ENCODE results near the gene F2RL3.
"Not testable (repeated sequence)": the region's sequence is repeated elsewhere in the genome, so short reads cannot be mapped to it uniquely, and the experiment has no call there.

F2RL3 gene

DNA sequence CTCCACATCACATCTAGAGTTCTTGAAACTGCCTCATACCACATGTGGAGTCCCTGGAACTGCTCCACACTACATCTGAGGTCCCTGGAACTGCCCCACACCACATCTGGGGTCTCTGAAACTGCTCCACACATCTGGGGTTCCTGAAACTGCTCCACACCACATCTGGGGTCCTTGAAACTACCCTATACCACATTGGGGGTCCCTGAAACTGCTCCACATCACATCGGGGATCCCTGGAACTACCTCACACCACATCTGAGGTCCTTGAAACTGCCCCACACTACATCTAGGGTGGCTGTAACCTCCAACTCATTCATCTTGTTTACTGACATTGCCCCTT lies 33.8 kb downstream of the F2RL3 start:
- no peak for DNase-seq (ENCODE audit: low read depth)

DNA sequence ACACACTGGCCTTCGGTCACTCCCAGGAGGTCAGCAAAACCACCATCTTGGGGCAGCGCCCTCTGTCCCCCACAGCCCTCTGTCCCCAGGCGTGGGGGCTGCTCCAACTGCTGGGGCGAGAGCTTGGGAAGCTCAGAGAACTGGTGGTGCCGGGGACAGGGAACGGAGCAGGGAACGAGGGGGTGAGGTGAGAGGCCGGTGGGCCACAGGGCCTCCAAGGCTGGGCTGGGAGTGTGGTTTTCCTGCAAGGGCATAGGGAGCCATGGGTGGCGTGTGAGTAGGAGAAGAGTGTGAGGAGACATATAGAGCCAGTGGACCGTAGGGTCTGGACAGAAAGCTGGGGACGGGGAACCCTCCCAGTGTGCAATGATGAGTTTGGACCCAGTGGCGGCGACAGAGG lies 34.1 kb downstream of the F2RL3 start:
- no peak for DNase-seq (ENCODE audit: low read depth)

DNA sequence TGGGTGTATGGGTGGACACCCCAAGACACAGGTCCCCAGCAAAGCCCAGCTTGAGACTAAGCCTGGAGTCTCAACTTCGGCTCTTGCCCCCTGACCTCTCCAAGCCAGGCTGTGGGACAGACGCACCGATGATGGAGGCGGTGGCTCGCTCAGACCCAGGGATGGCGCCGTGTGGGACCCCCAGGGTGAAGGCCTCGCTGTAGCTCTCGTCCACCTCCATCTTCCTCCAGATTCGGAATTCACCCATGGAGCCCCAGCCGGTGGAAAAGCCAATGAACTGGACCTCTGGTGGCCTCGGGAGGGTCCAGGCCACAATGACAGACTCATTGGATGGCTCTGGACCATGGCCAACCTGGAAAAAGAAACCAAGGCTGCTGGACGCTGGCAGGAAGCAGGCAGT lies 39.1 kb downstream of the F2RL3 start:
- DNase-seq (ENCODE audit: low read depth), result no peak

- no peak for DNase-seq (ENCODE audit: low read depth)
Measured at GRCh38 chr19:16928351-16928750, 39.6 kb downstream of the F2RL3 start.

DNA sequence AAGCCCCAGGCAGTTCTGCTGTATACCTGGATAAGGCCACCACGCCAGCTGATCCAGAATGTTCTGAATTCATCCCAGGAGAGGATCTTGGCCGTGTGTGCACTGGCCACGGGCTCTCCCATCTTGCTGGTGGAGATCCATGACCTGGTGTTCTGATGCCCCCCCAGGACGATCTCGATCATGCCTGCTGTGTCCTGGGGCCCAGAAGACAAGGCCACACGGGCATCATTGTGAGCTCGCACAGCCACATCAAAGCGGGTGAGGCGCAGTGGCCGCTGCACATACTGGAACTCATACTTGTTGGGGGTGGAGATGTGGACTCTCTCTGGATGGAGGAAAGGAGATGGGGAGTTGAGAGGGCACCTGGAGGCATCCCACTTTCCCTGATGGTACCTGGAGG lies 40.1 kb downstream of the F2RL3 start:
- DNase-seq (ENCODE audit: low read depth), result no peak

- DNase-seq (ENCODE audit: low read depth), result no peak
Measured at GRCh38 chr19:16930753-16931152, 42.0 kb downstream of the F2RL3 start.

- DNase-seq (ENCODE audit: low read depth), result no peak
Measured at GRCh38 chr19:16931306-16931705, 42.5 kb downstream of the F2RL3 start.

DNA sequence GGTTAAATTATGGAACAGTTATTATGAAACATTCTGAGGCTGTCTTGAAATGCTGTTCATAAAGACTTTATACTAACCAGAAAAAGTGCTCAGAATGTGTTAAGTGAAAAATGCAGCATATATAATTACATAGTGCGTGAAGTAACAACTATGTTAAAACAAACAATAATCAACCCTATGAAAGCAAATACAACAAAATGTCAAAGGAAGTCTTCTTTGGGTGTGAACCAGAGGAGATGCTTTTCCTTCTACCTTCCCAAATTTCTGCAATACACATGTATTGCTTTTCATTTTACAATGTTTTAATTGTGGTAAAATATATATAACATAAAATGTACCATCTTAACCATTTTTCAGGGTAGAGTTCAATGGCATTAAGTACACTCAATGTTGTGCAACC lies 45.7 kb downstream of the F2RL3 start:
- no peak for DNase-seq (ENCODE audit: low read depth)

GRCh38 chr19:16936901-16937300 lies 48.1 kb downstream of the F2RL3 start:
- DNase-seq (ENCODE audit: low read depth), result no peak

DNA sequence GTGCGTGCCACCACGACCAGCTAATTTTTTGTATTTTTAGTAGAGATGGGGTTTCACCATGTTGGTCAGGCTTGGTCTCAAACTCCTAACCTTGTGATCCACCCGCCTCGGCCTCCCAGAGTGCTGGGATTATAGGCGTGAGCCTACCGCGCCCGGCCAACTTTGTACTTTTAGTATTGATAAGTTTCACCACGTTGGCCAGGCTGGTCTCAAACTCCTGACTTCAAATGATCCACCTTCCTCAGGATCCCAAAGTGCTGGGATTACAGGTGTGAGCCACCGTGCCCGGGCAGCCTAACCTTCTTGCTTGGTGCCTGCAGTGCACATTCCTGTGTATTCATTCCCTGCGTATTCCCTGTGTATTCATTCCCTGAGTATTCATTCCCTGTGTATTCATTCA lies 49.0 kb downstream of the F2RL3 start:
- not testable (repeated sequence) for DNase-seq (ENCODE audit: low read depth)

DNA sequence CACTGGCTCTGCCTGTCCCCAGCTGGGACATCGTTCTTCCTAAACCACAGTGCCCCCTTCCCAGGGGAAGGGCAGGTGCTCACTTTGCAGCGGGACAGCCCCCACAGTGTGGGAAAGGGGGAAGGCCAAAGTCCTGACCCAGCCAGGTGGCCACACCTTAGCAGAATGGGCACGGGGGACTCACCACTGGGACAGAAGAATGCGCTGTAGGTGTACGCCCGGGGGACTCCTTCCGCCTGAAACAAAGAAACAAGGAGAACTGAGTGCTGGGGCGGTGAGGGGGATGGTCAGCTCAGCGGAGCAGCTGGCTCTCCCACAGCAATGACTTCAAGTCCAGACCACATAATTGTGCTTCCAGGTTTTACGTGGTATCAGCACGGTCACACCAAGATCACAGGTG lies 49.4 kb downstream of the F2RL3 start:
- DNase-seq (ENCODE audit: low read depth), result no peak

GRCh38 chr19:16940063-16940462 lies 51.3 kb downstream of the F2RL3 start:
- not testable (repeated sequence) for DNase-seq (ENCODE audit: low read depth)

DNA sequence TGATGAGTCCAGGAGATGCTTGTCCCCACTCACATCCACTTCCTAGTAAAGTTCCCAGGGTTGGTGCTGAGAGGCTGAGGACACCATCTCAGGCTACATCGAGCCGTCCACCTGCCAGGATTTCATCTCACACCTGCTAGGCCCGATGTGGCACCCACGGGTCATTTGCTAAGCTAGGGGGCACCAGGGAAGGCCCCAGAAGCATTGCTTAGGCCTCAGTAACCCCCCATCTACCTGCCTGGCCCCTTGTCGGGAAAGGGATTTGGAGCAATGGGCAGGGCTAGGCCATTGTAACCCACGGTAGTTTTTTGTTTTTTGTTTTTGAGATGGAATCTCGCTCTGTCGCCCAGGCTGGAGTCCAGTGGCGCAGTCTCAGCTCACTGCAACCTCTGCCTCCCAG lies 51.8 kb downstream of the F2RL3 start:
- DNase-seq (ENCODE audit: low read depth), result no peak

Data from GM04503 (cell line).